ENCODE results near the gene PLXNA3. TPM values are rescaled to one million over a fixed set of nuclear protein-coding genes. Genes with fewer than 3 reads are reported as not detected.

PLXNA3 gene
- total RNA-seq, 1 donor from 2014 or later = 16.7 TPM

DNA sequence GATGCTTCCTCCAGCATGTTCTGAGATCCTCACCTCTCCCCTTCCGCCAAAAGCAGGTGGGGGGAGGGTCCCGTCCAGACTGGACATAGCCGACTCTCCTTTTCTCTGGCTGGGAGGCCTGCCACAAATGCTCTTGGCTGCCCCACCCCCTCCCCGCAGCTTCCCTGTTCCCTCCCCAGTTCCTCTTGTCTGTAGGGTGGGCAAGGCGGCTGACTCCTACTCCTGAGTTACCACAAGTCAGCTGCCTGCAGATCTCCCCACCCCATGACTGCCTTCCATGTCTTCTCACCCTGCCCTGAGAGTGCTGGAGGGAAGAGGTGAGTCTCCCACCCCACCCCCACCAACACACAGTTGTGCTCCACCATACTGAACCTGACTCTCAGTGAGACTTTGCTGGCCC is 26.7 kb upstream of the PLXNA3 start:
- TF ChIP-seq, protein P1, sequence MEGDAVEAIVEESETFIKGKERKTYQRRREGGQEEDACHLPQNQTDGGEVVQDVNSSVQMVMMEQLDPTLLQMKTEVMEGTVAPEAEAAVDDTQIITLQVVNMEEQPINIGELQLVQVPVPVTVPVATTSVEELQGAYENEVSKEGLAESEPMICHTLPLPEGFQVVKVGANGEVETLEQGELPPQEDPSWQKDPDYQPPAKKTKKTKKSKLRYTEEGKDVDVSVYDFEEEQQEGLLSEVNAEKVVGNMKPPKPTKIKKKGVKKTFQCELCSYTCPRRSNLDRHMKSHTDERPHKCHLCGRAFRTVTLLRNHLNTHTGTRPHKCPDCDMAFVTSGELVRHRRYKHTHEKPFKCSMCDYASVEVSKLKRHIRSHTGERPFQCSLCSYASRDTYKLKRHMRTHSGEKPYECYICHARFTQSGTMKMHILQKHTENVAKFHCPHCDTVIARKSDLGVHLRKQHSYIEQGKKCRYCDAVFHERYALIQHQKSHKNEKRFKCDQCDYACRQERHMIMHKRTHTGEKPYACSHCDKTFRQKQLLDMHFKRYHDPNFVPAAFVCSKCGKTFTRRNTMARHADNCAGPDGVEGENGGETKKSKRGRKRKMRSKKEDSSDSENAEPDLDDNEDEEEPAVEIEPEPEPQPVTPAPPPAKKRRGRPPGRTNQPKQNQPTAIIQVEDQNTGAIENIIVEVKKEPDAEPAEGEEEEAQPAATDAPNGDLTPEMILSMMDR (IDR thresholded peaks at IDR 0.05; ENCODE audit: insufficient read depth, low read length, poor library complexity, severe bottlenecking) = no peak
- no peaks in the 10 kb centered on the region for H3K27me3 ChIP-seq (ENCODE audit: control insufficient read depth, insufficient read depth, low read length)
- no peak for DNase-seq (ENCODE audit: low read depth)
- no peak overlapping the region for H3K4me3 ChIP-seq (ENCODE audit: low read depth, low read length)
- H3K36me3 ChIP-seq (ENCODE audit: control insufficient read depth, insufficient read depth, low read length) = no peaks in the 10 kb centered on the region

DNA sequence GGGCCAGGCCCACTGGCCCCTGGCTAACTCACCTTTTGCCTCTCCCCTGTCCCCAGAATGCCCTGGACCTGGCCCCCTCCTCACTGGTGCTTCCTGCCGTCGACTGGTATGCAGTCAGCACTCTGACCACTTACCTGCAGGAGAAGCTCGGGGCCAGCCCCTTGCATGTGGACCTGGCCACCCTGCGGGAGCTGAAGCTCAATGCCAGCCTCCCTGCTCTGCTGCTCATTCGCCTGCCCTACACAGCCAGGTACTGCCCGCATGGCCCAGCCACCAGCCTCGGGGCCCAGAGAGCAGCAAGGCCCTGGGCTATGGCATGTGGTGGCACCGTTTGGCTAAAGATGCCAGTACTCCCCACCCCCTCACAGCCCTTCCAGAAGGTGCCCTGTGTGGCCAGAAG is 25.9 kb upstream of the PLXNA3 start:
- Histone ChIP-seq H3K27me3 (ENCODE audit: control insufficient read depth, insufficient read depth, low read length) (no peaks in the 10 kb centered on the region), H3K36me3 (ENCODE audit: control insufficient read depth, insufficient read depth, low read length) (no peaks in the 10 kb centered on the region), H3K4me3 (ENCODE audit: low read depth, low read length) (no peak overlapping the region)
- TF ChIP-seq, protein P1 (IDR thresholded peaks at IDR 0.05; ENCODE audit: insufficient read depth, low read length, poor library complexity, severe bottlenecking) = no peak
- no peak for DNase-seq (ENCODE audit: low read depth)

DNA sequence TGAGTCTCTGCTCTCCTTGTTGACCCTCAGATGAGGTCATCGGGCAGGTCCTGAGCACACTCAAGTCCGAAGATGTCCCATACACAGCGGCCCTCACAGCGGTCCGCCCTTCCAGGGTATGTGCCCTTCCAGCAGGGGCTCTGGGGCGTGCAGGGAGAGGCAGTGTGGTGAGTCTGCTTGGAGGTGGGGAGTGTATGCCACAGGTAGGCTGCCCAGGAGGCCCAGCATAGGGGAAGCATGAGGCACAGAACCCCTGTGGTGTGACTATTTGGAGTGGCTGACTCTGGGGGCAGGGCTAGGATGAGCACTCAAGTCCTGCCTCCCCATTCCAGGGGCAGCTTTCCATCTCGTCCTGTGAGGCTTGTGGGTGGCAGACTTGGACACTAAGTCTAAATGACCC is 24.5 kb upstream of the PLXNA3 start:
- H3K27me3 ChIP-seq (ENCODE audit: control insufficient read depth, insufficient read depth, low read length) = no peaks in the 10 kb centered on the region
- no peak overlapping the region for H3K4me3 ChIP-seq (ENCODE audit: low read depth, low read length)
- DNase-seq (ENCODE audit: low read depth) = no peak
- TF ChIP-seq, protein P1 (IDR thresholded peaks at IDR 0.05; ENCODE audit: insufficient read depth, low read length, poor library complexity, severe bottlenecking) = no peak
- H3K36me3 ChIP-seq (ENCODE audit: control insufficient read depth, insufficient read depth, low read length) = no peaks in the 10 kb centered on the region

DNA sequence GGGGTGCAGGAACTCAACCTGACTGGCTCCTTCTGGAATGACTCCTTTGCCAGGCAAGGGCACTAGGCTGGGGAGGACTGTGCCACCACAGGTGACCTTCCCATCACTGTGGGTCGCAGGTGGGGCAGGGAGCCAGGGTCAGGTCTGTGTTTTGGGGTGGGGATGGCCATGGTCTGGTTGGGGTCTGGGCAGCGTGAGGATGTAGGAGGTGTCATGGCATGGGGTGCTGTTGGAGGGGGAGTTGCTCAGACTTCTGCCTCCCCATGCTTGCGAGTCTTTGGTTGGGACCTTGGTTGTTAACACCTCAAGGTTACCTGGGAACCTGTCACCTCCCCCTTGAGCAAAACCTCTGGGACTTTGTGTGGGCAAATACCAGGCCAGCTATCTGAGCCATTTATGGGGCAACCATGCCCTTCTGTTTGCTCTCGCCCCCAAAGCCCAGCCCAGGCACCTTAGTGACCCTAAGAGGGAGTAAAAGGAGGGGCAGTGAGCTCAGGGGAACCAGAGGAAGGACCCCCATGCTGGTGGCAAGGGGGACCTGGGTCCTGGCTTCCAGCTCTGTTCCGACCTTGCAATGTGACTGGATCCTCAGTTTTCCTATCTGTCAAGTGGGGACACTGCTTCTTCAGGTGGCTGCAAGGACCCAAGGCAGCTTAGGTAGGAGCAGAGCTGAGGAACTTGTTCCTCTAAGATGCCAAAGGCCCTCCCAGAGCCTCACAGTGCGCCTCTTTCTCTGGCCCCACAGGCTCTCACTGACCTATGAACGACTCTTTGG is 23.5 kb upstream of the PLXNA3 start:
- no peak overlapping the region for H3K4me3 ChIP-seq (ENCODE audit: low read depth, low read length)
- no peaks in the 10 kb centered on the region for H3K36me3 ChIP-seq (ENCODE audit: control insufficient read depth, insufficient read depth, low read length)
- TF ChIP-seq, protein P1 (IDR thresholded peaks at IDR 0.05; ENCODE audit: insufficient read depth, low read length, poor library complexity, severe bottlenecking) = no peak
- H3K27me3 ChIP-seq (ENCODE audit: control insufficient read depth, insufficient read depth, low read length) = no peaks in the 10 kb centered on the region
- no peak for DNase-seq (ENCODE audit: low read depth)

DNA sequence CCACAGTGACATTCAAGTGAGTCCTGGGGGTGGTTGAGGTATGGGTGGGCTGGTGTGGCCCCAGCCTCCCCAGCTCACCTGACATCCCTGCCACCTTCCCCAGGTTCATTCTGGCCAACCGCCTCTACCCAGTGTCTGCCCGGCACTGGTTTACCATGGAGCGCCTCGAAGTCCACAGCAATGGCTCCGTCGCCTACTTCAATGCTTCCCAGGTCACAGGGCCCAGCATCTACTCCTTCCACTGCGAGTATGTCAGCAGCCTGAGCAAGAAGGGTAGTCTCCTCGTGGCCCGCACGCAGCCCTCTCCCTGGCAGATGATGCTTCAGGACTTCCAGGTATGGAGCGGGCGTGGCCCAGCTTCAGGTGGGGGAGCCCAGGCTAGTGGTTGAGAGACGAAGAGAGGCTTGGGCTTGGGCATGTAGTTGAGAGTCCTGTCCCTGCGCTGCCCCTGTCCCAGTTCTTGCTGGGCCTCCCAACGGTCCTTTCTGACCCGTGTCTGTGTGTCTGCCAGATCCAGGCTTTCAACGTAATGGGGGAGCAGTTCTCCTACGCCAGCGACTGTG is 22.8 kb upstream of the PLXNA3 start:
- no peak overlapping the region for H3K4me3 ChIP-seq (ENCODE audit: low read depth, low read length)
- no peaks in the 10 kb centered on the region for H3K36me3 ChIP-seq (ENCODE audit: control insufficient read depth, insufficient read depth, low read length)

More for the DNA sequence above, 22.8 kb upstream of the PLXNA3 start:
- TF ChIP-seq, protein P1 (IDR thresholded peaks at IDR 0.05; ENCODE audit: insufficient read depth, low read length, poor library complexity, severe bottlenecking) = no peak
- no peak for DNase-seq (ENCODE audit: low read depth)
- H3K27me3 ChIP-seq (ENCODE audit: control insufficient read depth, insufficient read depth, low read length) = no peaks in the 10 kb centered on the region
